HL-60 (cell line): Measurements from ENCODE around the gene KIAA1671.

Experiments
- GABPA ChIP-seq: IDR thresholded peaks from 2 replicates; pipeline ENCODE4 v1.6.1; 2012; ENCODE audit warnings: low read depth
- TF ChIP-seq, protein P1 (sequence below): IDR thresholded peaks from one replicate; pipeline ENCODE4 v1.5.1; 2011; ENCODE audit warnings: low read length, control low read depth, inconsistent platforms; ENCODE audit not compliant: insufficient read depth

DNA sequence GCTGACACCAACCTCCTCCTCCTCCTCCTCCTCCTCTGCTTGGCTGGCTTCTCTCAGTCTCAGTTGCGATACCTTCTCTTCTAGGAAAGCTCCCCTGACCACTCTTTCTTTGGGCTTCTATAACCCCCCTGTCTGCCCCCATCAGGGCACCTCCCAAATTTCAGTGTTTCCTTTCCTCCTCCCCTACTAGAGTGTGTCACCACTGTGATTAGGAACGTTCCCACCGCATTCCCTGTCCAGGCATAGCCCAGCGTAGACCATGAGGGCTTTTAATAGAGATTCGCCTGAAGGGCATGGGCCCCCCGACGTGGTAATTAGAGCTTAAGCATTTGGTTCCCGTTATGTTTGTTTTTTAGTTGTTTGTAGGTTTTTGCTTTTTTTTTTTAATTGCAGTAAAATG, 65.5 kb downstream of the KIAA1671 start:
- TF ChIP-seq, protein P1, sequence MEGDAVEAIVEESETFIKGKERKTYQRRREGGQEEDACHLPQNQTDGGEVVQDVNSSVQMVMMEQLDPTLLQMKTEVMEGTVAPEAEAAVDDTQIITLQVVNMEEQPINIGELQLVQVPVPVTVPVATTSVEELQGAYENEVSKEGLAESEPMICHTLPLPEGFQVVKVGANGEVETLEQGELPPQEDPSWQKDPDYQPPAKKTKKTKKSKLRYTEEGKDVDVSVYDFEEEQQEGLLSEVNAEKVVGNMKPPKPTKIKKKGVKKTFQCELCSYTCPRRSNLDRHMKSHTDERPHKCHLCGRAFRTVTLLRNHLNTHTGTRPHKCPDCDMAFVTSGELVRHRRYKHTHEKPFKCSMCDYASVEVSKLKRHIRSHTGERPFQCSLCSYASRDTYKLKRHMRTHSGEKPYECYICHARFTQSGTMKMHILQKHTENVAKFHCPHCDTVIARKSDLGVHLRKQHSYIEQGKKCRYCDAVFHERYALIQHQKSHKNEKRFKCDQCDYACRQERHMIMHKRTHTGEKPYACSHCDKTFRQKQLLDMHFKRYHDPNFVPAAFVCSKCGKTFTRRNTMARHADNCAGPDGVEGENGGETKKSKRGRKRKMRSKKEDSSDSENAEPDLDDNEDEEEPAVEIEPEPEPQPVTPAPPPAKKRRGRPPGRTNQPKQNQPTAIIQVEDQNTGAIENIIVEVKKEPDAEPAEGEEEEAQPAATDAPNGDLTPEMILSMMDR = no peak
- no peak for TF ChIP-seq GABPA
